ENCODE results near the gene NOL12.

The NOL12 gene

GRCh38 chr22:37659897-37660708 is 26.0 kb upstream of the NOL12 start:
- no peak for DNase-seq

GRCh38 chr22:37660709-37661045 is 25.5 kb upstream of the NOL12 start:
- no peak for DNase-seq

- peak; percentile 43 for DNase-seq
Observed at GRCh38 chr22:37661160-37661924, 24.8 kb upstream of the NOL12 start.

GRCh38 chr22:37662039-37662438 is 24.1 kb upstream of the NOL12 start:
- no peak for DNase-seq

- no peak for DNase-seq
Observed at GRCh38 chr22:37663521-37664140, 22.5 kb upstream of the NOL12 start.

- no peak for DNase-seq
Observed at GRCh38 chr22:37664249-37665101, 21.7 kb upstream of the NOL12 start.

- DNase-seq: no peak
Observed at GRCh38 chr22:37665487-37665886, 20.7 kb upstream of the NOL12 start.

GRCh38 chr22:37669586-37669985 is 16.6 kb upstream of the NOL12 start:
- no peak for DNase-seq

GRCh38 chr22:37672206-37672919 is 13.8 kb upstream of the NOL12 start:
- peak; percentile 54 for DNase-seq

GRCh38 chr22:37672920-37673455 is 13.2 kb upstream of the NOL12 start:
- no peak for DNase-seq

GRCh38 chr22:37674248-37674647 is 11.9 kb upstream of the NOL12 start:
- DNase-seq: no peak

GRCh38 chr22:37674951-37675929 is 10.9 kb upstream of the NOL12 start, which contains the start of gene LGALS1:
TSS of gene LGALS1 (plus strand) at chr22:37675636. CDS start at chr22:37675703, 67 bp downstream.
- DNase-seq: peak; percentile 74

- DNase-seq: peak; percentile 26
Observed at GRCh38 chr22:37675930-37676735, 10.0 kb upstream of the NOL12 start.

- DNase-seq: peak; percentile 97
Observed at GRCh38 chr22:37676736-37677492, 9.2 kb upstream of the NOL12 start.

GRCh38 chr22:37677493-37677974 is 8.6 kb upstream of the NOL12 start:
- no peak for DNase-seq

GRCh38 chr22:37678372-37678771 is 7.8 kb upstream of the NOL12 start:
- no peak for DNase-seq

- no peak for DNase-seq
Observed at GRCh38 chr22:37679670-37680069, 6.5 kb upstream of the NOL12 start.

- DNase-seq: no peak
Observed at GRCh38 chr22:37680191-37680851, 5.8 kb upstream of the NOL12 start.

Data from CD4-positive, alpha-beta T cell treated with Interleukin-6 for 4 hours (primary cell).